Stimulated activated CD4-positive, alpha-beta T cell treated with anti-CD3 and anti-CD28 coated beads, Interleukin-1b, Interleukin-23, amount 100 ng/mL, for 48 hours (primary cell): ENCODE measurements around the gene GMCL2.
A peak's percentile ranks its signal among the peaks of the same experiment; 100 is the strongest.
"Not testable (repeated sequence)": the region's sequence is repeated elsewhere in the genome, so short reads cannot be mapped to it uniquely, and the experiment has no call there.

Experiments
- DNase-seq: peaks from one replicate; pipeline ENCODE4 v3.0.0-alpha.2; 2020

The GMCL2 gene

DNA sequence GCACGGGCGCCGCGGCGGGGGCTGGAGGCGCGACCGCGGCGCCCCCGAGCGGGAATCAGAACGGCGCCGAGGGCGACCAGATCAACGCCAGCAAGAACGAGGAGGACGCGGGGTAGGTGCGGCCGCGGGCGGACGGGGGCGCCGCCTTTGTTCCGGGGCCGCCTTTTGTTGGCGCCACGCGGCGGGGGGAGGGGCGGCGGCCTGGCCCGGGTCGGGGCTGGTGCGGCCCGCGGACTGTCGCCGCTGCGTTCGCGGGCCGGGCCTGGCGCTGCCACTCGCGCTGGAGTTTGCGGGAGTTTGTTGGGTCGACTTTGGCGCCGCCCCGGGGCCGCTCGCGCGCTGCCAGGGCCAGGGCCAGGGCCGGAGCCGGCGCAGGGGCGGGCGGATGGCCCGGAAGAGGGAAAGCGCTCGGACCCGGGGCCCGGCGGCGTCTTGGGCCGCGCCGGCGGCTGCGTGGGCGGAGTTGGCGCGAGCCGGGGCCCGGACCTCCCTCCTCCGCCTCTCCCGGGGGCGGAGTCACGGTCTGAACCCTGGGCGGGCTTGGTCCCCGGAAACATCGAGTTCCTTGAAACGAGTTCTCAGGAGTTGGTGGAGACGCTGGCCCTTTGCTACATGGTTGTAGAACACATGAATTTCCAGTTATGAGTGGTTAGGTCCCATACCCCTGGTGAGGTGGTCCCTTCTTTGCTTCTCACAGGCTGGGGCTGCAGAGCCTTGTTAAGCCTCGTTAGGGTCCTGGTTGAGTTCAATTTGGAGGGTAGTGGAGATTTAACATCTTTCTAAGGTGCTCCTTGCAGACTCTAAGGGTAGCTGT lies 18.0 kb upstream of the GMCL2 start:
- DNase-seq, result peak; percentile 81

DNA sequence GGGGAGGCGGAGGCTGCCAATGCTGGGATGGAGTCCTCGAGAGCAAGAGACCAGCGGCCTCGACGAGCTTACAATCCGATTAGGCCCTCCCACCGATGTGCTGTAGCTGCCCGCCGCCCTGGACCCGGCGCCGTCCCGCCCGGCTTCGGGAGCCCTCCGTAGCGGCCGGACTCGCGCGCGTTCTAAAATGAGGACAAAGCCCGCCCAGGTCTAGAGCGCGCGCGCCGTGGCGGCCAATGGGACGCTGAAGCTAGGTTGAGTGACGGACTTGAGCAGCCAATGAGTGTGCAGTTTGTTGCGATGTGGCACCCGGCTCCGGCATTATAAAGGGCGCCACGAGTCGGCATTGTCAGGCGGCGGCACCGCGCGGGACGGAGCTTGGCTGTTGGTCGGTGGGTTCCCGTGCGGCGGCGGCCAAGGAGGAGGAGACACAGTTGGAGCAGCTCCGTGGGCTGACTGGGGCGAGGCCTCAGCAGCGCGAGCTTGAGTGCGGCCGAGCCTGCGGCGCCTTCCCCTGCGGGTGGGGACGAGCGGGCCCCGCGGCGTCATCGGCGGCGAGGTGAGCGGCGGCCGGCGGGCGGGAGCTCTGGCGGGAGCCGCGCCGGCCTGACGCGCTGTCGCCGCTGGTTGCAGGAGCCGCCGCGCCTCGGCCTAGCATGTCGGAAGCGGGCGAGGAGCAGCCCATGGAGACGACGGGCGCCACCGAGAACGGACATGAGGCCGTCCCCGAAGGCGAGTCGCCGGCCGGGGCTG lies 17.2 kb upstream of the GMCL2 start, which contains the start of gene HNRNPAB:
TSS of gene HNRNPAB (plus strand) at position 352 of the 753 bp plus-strand sequence. CDS start at position 657, 305 bp downstream.
- DNase-seq, result peak; percentile 95

DNA sequence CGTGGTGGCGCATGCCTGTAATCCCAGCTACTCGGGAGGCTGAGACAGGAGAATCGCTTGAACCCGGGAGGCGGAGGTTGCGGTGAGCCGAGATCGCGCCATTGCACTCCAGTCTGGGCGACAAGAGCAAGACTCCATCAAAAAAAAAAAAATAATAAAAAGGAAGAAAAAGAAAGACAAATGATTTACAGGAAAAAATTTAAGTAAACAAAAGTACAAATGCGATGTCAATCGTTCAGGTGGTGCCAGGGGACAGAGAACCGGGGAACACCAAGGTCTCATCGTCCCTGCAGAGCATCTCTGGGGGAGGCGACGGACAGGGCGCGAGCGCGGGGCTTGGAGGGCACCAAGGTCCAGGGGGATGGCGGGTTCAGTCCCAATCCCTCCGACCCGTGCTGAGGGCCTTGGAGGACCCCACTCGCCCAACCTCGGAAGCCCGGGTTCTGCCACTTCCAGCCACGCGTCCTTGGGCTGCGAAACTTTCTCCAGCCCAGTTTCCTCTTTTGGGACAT lies 16.6 kb upstream of the GMCL2 start:
- DNase-seq, result no peak

DNA sequence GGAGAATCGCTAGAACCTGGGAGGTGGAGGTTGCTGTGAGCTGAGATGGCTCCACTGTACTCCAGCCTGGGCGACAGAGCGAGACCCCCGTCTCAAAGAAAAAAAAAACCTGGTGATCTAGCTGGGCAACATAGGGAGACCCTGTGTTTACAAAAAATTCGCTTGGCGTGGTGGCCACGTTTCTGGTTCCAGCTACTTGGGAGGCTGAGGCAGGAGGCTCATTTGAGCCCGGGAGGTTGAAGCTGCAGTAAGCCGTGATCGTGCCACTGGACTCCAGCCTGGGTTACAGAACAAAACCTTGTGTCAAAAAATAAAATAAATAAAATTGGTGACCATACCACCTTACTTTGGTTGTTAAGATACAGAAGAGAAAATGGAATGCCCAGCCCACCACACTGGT lies 15.4 kb upstream of the GMCL2 start:
- DNase-seq, result no peak

DNA sequence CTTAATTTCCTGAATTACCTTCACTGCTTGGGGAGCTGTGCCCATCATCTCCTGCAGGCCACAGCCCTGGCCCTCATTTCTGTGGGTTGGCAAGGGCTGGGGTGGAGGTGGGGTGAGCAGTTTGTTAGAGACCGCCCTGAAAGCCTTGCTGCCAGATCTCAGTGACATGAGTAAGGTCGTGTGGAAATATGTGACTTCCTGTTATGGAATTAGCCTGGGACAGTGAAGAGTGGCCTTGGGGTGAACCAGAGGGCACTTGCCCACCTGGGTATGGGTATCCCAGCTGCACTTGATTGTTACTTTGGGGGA lies 14.7 kb upstream of the GMCL2 start:
- DNase-seq, result no peak

DNA sequence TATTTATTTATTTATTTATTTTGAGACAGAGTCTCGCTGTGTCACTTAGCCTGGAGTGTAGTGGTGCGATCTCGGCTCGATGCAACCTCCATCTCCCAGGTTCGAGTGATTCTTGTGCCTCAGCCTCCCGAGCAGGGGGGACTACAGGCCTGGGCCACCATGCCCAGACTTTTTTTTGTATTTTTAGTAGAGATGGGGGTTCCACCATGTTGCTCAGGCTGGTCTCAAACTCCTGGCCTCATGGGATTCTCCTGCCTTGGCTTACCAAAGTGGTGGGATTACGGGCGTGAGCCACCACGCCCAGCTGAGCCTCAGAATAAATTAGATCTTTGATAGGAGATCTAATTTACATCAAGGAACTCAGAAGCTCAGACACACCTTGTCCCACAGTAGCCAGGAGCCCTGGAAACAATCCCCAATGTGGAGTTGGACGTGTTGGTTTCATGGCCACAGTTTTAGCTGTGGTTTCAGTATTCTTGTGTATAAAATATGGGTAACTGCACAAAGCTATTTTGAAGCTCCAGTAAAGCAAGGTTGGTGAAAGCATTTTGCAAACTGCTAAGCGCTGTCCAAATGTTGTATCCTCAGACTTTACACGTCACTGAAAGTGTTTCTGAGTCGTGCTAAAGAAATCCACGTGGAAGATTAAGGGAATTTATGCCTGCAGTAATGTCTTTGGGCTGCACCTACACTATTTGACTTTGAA lies 14.2 kb upstream of the GMCL2 start:
- no peak for DNase-seq

DNA sequence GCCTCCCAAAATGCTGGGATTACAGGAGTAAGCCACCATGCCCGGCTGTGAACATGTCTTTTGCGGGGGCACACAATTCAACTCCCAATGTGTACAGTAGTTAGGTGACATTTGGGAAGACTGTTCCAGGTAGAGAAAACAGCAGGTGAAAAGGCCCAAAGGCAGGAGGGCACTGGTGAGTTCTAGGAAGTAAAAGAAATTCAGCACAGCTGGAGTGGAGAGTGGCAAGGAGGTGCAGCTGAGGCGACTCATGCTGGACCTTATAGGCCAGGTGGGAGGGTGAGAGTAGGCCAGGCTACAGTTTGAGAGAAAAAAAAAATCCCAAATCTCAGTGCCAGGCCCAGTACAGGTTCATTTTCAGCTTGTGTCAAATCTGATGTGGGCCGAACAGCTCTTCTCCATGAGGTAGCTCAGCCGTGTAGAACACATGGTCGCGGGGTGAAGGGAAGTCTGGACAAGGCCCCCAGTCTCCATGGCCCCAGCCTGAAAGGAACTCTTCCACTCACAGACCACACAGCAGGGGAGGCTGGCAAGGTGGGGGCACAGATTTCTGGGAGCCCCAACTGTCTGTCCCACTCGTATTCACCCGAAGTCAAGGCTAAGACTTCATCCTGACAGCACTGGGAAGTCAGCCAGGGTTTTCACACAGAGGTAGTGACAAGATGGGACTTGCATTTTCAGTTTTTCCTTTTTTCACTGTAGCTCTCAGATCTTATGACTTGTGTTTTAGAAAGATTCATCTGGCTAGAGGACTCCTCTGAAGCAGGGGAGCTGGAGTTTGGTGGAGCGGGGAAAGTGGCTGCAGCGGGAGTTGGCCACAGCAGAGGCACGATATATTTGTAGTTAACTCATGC lies 12.6 kb upstream of the GMCL2 start:
- DNase-seq, result no peak

DNA sequence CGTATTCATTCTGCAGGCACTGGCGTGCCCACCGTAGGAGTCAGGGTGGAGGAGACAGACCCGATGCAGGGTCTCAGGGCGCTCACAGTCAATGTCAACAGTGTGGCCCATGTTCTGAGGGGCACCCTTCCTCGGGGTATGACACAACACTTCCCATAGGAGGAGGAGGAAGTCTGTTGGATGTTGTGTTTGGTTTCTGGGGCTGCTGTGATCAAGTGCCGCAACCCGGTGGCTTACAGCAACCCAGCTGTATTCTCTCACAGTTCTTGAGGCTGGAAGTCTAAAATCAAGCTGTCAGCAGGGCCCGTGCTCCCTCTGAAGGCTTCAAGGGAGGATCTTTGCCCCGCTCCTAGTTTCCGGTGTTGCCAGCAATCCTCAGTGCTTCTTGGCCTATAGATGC lies 11.5 kb upstream of the GMCL2 start:
- DNase-seq, result no peak

DNA sequence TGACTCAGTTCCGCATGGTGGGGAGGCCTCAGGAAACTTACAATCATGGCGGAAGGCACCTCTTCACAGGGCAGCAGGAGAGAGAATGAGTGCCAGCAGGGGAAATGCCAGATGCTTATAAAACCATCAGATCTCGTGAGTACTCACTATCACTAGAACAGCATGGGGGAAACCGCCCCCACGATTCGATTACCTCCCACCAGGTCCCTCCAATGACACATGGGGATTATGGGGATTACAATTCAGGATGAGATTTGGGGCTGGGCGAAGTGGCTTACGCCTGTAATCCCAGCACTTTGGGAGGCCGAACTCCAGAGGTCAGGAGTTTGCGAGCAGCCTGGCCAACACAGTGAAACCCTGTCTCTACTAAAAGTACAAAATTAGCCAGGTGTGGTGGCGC lies 11.0 kb upstream of the GMCL2 start:
- DNase-seq, result not testable (repeated sequence)

DNA sequence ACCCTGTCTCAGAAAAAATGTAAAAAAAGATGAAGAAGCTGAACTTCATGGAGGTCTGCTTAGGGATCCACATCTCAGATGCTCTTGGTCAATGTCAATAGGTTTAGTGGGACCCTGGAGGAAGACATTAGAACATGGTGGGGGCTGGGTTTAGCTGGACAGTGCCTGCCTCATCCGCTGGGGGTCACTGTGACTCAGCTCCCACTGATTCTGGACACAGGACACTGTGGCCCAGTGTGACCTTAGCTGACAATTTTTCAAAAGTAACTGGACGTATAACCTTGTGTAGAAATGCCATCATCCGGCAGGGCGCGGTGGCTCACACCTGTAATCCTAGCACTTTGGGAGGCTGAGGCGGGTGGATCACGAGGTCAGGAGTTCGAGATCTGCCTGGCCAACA lies 9.8 kb upstream of the GMCL2 start:
- no peak for DNase-seq

DNA sequence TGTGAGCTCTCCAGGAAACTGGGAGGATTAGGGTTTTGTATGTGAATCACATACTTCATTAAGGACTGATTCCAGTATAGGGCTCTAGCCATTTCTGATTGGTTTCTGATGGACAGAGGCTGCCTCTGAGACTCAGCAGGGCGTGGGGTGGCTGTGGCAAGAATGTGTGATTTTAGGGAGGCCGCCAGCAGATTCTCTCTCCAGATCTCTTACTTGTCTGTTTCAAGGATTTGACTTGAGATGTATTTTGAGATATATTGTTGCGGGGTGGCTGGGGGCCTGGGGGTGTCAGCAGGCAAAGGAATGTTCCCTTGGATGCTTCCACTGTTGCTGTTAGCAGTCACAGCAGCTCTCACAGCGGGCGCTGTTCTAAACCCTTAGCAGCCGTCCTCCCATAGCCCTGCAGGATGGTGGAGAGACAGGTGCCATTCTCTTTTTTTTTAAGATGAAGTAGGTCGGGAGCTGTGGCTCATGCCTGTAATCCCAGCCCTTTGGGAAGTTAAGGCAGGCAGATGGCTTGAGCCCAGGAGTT lies 9.2 kb upstream of the GMCL2 start:
- DNase-seq, result no peak

DNA sequence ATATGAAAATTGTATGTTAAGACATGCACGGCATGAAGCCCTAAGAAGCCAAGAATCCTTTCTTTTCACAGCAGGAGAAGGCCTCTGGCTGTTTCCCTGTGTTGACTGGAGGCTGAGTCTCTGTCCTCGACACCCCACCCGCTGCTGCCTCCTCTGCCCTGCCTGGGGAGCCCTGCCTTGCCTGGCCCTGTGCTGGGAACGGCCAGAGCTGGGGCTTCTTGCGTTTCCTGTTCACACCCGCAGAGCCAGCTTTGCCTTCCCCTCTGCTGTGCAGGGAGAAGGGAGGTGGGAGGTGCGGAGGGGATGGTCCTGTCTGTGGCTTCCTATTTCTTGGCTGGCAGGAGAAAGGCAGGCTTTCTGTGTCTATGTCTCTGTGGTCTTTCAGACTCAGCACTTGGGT lies 6.9 kb upstream of the GMCL2 start:
- no peak for DNase-seq

DNA sequence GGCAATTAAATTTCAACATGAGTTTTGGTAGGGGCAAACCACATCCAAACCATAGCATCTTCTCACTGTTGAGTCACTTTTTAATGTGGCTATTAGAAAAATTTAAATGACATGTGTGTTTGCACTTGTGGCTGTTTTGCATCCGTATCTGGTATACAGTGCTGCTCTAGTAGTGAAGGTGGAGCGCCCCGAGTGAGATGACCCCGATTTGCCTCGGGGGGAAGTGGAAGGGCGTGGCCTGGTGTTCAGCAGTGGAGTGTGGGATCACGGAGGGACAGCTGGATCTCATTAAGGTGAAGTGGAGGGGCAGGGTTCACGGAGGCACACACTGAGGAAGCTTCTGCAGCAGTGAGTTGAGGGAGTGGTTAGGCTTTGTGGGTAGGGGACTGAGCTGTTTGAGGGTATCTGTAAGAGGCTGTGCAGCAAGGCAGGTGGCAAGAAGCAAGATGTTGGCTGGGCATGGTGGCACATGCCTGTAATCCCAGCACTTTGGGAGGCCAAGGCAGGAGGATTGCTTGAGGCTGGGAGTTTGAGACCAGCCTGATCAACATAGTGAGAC lies 6.2 kb upstream of the GMCL2 start:
- no peak for DNase-seq

DNA sequence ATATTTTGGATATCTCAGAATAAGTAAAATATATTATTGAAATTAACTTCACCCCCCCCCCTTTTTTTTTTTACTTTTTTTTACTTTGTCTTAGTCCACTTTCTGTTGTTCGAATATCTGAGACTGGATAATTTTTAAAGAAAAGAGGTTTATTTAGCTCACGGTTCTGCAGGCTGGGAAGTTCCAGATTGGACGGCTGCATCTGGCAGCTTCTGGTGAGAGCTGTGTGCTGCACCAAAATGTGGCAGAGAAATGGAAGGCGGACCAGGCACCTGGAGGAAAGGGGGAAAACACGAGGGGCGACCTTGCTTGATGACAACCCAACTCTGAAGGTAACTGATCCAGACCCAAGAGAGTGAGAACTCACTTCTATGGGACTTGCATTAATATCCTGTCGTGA lies 5.6 kb upstream of the GMCL2 start:
- DNase-seq, result no peak

DNA sequence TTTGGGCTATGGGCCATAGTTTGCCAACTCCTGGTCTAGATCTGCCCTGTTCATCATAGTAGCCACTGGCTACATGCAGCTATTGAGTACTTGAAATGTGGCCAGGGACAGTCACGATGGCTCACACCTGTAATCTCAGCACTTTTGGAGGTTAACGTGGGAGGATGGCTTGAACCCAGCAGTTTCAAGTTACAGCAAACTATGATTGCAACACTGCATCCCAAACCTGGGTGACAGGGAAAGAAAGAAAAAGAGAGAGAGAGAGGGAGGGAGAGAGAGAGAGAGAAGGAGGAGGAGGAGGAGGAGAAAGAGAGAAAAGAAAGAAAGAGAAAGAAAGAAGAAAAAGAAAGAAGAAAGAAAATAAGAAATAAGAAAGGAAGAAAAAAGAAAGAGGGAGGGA lies 5.1 kb upstream of the GMCL2 start:
- no peak for DNase-seq

DNA sequence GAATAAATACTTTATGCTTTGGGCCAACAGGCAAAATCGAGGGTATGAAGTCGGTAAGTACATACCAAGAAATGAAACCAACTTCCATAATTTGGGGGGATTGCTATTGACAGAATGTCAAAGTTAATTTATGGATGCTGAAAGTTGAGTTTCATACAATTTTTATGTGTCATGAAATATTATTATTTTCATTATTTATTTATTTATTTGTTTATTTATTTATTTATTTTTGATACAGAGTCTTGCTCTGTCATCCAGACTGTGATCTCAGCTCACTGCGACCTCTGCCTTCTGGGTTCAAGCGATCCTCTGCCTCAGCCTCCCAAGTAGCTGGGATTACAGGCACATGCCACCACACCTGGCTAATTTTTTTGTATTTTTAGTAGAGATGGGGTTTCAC lies 4.5 kb upstream of the GMCL2 start:
- DNase-seq, result no peak

DNA sequence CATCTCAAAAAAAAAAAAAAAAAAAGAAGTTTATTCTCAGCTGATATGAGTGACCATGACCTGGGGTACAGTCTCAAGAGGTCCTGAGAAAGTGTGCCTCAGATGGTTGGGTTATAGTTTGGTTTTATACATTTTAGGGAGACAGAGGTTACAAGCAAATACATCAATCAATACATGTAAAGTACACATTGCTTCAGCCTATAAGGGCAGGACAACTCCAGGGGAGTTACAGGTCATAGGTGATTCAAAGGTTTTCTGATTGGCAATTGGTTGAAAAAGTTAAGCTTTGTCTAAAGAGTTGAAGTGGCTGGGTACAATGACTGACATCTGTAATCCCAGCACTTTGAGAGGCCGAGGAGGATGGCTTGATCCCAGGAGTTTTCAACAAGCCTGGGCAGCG lies 2.3 kb upstream of the GMCL2 start:
- DNase-seq, result no peak

DNA sequence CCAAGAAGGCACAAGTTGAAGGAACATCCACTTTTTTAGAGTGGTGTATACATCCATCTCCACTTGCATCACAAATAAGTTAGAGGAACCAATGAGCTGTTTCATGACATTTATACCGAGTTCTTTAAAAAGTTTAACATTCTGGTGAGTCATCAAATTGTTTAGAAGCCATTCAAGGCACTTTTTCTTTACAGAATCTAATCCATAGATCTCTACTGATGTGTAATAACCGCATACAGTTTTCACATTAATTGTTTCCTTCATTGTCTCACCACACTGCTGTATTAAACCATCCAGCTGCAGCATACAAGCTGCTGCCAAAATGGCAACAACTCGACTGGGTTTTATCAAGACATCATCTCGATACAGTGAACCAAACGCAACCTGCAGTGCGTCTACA lies 744 bp downstream of the GMCL2 start:
- no peak for DNase-seq

DNA sequence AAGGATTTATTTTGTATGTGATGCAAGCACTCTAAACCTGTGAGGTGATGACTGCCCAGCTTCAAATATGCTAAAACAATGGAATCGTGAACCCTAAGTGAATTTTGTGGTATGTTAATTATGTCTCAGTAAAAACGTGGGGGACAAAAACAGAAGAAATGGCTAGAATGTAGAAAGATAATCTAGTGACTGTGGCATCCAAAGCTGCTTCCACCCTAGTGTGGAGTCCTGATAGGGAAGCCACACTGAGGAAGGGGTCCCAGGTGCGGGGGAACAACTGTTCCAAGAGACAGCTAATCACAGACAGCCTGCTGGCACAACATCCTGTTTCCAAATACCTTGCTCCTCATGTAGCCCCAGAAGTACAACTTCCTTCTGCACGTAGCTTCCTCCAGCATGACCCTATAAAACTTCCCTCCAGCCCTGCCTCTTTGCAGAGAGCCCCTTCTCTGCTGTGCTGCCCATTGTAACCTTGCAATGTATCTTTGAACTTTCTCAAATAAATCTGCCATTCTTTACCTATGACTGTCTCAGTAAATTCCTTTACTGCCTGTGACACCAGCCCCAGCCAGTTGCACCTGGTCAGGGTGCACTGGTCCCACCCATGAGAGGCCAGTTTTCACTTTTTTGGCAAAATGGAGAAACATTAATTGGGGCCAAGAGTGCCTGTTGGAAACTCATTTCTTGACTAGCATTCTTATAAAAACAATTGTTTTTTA lies 4.9 kb downstream of the GMCL2 start:
- DNase-seq, result no peak

DNA sequence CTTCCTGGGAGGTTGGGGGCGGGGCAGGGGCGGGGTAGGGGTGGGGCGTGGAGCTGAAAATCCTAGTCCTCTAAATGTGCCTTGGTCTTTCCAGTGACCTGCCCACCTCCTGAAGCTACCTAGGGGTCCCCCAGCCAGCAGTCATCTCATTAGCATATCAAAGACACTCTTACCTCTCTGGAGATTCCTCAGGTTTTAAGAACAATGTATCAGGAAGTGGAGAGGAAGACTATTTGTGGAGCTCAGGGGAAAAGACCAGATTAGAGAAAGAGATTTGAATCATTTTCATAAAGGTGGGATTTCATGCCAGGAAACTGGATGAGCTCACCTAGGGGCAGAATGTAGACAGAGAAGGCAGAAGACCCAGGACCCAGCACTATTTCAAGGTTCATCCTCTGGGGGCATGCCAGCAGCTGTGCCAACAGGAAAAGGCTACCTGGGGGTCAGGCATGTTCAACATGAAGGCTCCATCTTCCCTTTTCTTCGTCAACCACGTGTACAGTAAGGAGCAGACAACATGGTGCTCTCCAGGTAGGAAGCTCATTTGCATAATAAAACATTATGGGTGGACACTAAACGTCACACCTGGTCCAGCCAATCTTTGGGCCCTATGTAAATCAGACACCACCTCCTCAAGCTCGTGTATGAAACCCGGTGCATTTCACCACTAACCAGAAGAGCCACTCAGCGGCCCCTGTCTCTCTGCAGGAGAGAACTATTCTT lies 6.9 kb downstream of the GMCL2 start:
- no peak for DNase-seq

DNA sequence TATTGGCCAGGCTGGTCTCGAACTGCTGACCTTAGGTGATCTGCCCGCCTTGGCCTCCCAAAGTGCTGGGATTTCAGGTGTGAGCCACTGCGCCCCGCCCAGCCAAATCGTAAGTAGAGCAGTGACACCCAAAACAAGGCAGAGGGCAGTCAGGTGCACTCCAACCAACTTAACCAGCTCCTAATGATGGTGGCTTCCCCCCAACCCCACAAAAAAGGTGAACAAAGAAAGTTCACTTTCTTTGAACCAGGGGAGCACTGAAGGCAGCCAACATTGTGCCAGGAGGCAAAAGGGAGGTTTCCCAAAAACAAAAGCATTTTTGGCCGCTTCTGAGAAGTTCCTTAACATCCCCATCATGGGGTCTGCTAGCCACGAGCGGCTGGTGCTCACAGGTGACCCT lies 9.6 kb downstream of the GMCL2 start:
- DNase-seq, result no peak
